Smooth muscle cell of the brain vasculature (primary cell): Measurements from ENCODE around the gene CCDC81.
"Not testable (repeated sequence)": the region's sequence is repeated elsewhere in the genome, so short reads cannot be mapped to it uniquely, and the experiment has no call there.

ENCODE experiments used
- DNase-seq: peaks from one replicate; pipeline ENCODE4 v3.0.0-alpha.2; 2012; ENCODE audit warnings: low read depth, low spot score

Gene CCDC81

DNA sequence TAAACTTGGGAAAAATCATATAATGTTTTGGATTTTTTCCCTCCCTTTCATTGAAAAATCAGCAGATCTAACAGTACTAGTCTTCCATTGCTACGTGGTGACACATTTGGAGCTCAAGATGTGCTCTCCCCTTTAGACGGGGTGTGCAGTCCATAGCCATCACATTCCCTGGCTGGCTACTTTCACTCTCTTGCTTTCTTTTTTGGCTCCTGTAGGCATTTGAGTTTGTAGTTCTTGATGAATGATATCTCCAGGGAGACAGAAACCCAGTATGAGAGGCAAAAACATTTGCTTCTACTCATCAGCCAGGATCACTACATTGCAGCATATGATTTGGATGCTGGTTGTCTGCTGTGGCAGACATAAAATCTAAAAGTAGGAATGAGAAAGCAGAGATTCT, 12.1 kb downstream of the CCDC81 start:
- no peak for DNase-seq

DNA sequence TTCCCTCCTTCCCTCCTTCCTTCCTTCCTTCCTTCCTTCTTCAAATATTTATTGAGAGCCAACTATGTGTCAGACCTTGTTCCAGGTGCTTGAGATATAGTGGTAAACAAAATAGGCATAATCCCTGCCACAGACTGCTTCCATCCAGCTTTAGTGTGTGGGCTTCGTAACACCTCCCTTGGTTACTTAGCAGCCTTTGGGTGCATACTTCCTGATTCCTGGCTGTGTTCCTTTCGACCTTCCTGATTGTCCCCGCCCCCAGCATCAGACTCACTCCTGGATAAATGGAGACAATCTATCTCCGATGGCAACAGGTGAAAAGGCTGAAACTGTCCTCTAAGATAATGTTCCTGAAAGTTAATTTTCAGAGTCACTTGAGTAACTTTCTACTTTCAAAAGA, 13.5 kb downstream of the CCDC81 start:
- DNase-seq = no peak

- DNase-seq = no peak
Observed at GRCh38 chr11:86390487-86390886, 15.8 kb downstream of the CCDC81 start.

GRCh38 chr11:86395061-86395551, 20.4 kb downstream of the CCDC81 start:
- no peak for DNase-seq

GRCh38 chr11:86396396-86396795, 21.7 kb downstream of the CCDC81 start:
- DNase-seq = no peak

- DNase-seq = no peak
Observed at GRCh38 chr11:86397351-86397750, 22.7 kb downstream of the CCDC81 start.

GRCh38 chr11:86398106-86398505, 23.4 kb downstream of the CCDC81 start:
- DNase-seq = no peak

GRCh38 chr11:86403458-86403857, 28.8 kb downstream of the CCDC81 start:
- DNase-seq = no peak

GRCh38 chr11:86408845-86409244, 34.2 kb downstream of the CCDC81 start:
- DNase-seq = no peak

GRCh38 chr11:86414032-86414431, 39.3 kb downstream of the CCDC81 start:
- no peak for DNase-seq

DNA sequence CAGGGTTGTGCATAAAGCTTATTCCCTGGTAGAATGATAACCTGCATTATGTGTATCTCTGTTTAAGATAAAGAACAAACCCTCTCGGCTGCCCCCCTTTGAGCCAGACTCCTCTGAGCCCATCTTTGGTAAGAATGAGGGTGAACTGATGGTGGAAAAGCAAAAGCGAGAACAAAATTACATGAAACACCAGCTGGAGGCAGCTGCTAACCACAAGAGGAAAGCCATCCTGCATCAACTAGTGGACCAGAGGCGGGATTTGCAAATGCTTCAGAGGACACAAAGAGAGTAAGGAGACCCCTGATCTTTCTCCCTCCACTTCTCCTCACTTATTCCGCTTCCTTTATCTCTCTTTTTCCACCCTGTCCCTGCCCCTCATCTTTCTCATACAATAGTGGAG, 40.3 kb downstream of the CCDC81 start:
- DNase-seq = no peak

GRCh38 chr11:86416494-86416893, 41.8 kb downstream of the CCDC81 start:
- DNase-seq = no peak

GRCh38 chr11:86416951-86417350, 42.3 kb downstream of the CCDC81 start:
- not testable (repeated sequence) for DNase-seq

GRCh38 chr11:86418106-86418505, 43.4 kb downstream of the CCDC81 start:
- DNase-seq = no peak

DNA sequence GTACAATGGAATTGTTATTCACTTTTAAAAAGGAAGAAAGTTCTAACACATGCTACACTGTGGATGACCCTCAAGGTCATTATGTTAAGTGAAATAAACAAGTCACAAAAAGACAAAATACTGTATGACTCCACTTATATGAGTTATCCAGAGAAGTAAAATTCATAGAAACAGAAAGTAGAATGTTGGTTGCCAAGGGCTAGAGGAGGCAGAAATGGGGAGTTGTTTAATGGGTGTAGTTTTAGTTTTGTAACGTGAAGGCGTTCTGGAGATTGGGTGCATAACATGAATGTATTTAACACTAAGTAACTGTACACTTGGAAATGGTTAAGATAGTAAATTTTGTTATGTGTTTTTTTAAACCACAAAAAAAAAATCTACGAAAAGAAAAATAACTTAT, 43.8 kb downstream of the CCDC81 start:
- DNase-seq = no peak

GRCh38 chr11:86418917-86419316, 44.2 kb downstream of the CCDC81 start:
- no peak for DNase-seq

GRCh38 chr11:86421946-86422345, 47.3 kb downstream of the CCDC81 start:
- DNase-seq = no peak

DNA sequence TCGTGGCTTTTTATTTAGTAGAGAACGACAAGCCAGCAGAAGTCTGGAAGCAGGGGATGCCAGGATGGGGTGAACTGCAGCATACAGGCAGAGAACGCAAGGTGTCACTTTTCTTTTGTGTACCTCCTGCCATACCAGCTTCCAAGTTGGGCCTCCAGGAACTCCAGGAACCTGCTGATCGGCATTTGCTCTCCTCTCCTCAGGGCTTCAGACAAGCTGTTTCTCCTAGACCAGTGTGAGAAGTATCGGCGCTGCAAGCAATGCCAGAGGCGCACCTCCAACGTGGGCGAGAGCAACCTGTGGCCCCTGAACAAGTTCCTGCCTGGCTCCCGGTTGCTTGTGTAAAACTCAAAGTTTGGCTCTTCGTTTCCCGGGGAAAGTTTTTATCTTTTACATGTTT, 47.7 kb downstream of the CCDC81 start:
- DNase-seq = no peak

DNA sequence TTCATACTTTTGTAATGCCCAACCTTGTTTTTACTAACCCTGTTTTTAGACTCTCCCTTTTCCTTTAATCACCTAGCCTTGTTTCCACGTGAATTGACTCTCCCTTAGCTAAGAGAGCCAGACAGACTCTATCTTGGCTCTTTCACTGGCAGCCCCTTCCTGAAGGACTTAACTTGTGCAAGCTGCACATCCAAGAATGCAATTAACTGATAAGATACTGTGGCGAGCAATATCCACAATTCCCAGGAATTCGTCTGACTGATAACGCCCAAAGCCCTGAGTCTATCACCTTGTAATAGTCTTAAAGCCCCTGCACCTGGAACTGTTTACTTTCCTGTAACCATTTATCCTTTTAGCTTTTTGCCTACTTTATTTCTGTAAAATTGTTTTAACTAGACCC, 48.8 kb downstream of the CCDC81 start:
- DNase-seq = not testable (repeated sequence)

DNA sequence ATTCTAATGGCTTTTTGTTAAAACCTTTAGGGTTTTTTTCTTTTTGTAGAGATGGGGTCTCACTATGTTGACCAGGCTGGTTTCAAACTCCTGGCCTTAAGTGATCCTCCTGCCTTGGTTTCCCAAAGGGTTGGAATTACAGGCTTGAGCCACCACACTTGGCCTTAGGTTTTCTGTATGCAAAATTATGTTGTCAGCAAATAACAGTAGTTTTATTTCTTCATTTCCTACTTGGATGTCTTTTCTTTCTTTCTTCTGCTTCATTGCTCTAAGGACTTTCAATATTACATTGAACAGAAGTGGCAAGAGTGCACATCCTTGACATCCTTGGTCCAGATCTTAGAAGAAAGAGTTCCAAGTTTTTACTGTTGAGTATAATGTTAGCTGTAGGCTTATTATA, 52.8 kb downstream of the CCDC81 start:
- no peak for DNase-seq

DNA sequence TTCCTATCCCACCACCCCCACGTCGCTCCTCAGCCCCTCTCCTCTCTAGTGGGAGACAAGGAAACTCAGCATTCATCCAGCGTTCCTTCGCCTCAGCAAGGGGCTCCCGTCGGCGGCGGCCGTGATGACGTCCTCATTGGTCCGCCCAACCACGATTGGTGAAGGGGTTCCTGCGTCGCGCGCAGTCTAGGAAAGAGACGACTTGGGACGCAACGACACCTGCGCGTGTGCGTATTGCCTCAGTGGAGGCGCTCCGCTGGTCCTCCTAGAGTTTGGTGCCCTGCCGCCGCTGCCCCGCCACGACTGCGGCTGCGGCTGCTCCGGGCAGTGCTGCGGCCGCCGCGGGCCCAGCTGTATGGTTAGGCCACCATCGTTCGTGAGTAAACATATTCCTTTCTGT, 56.6 kb downstream of the CCDC81 start:
- DNase-seq = no peak

GRCh38 chr11:86433361-86434095, 58.8 kb downstream of the CCDC81 start:
- DNase-seq = not testable (repeated sequence)

DNA sequence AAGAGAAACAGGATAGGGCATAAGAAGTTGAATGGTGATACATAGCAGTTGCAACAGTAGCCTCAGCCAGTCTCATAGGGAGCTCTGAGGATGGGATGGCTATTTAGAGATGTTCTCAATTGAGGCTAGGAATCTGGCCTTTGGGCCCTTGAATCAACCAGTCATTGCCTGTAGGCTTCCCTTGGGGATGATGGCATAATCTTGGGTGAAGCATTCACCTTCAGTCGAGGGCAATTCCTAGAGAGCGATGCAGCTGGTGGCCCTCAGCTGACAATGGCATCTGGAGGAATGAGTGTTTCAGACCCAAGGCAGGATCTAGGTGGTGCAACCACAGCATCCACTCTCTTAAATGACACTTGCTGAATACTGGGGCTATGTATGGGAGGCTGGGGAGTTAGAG, 61.0 kb downstream of the CCDC81 start:
- DNase-seq = no peak

DNA sequence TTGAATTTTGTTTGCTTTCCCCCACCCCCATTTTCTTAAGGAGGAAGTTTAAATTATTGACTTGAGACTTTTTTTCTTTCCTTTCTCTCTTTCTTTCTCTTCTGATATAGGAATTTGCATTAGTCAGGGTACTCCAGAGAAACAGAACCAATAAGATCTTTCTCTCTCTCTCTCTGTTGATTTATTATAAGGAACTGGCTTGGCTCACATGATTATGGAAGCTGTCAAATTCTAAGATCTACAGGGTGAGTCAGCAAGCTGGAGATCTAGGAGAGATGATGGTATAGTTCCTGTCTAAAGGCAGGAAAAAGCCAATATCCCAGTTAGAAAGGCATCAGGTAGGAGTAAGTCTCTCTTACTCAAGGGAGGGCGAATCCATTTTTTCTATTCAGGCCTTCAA, 64.0 kb downstream of the CCDC81 start:
- DNase-seq = no peak
